Breast epithelium (tissue), 3 donors: ENCODE data around the gene GPC6.

Source experiments
- POLR2A ChIP-seq: fragments of 450-650 bp; IDR thresholded peaks from one replicate; pipeline ENCODE4 v1.6.1; 2016; ENCODE audit warnings: antibody characterized with exemption, mild to moderate bottlenecking, moderate library complexity
- TF ChIP-seq, protein P1 (sequence below), 3 donors: fragments of 450-650 bp; IDR thresholded peaks; one replicate each; pipeline ENCODE4 v1.5.1; 2016 to 2017; ENCODE audit warnings: antibody characterized with exemption in 3 of 3, mild to moderate bottlenecking in 3 of 3, moderate library complexity in 3 of 3

DNA sequence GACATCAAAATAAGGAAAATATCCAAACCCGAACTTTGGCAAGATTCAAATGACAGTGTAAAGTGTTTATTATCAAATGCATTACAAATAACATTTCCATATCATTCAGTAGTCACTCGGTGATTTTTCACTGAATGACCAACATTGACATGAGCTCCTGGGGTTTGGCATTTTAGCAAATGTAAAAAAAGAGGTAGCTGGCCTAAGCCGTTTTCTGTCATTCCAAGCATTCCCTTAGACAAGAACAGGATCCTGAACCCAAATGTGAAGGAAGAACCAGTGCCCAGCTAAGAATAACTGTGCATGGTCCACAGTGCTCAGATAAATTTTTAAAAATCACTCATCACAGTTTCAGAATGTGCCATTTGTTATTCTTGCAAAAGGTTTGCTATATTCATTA is 327.9 kb downstream of the GPC6 start:
- TF ChIP-seq, protein P1, sequence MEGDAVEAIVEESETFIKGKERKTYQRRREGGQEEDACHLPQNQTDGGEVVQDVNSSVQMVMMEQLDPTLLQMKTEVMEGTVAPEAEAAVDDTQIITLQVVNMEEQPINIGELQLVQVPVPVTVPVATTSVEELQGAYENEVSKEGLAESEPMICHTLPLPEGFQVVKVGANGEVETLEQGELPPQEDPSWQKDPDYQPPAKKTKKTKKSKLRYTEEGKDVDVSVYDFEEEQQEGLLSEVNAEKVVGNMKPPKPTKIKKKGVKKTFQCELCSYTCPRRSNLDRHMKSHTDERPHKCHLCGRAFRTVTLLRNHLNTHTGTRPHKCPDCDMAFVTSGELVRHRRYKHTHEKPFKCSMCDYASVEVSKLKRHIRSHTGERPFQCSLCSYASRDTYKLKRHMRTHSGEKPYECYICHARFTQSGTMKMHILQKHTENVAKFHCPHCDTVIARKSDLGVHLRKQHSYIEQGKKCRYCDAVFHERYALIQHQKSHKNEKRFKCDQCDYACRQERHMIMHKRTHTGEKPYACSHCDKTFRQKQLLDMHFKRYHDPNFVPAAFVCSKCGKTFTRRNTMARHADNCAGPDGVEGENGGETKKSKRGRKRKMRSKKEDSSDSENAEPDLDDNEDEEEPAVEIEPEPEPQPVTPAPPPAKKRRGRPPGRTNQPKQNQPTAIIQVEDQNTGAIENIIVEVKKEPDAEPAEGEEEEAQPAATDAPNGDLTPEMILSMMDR (IDR thresholded peaks at IDR 0.05), result no peak
- no peak for TF ChIP-seq POLR2A
